MM.1S (cell line): ENCODE measurements around the gene DEPDC5.

ENCODE experiments used
- EZH2 ChIP-seq: fragments of 300-600 bp; sonication (generic); optimal IDR thresholded peaks from 2 replicates; pipeline ENCODE3; 2017; ENCODE audit warnings: low read depth, mild to moderate bottlenecking, antibody characterized with exemption, low read length, mixed read lengths
- TF ChIP-seq, protein P1 (sequence below): fragments of 300-600 bp; sonication (generic); IDR thresholded peaks from 2 replicates; pipeline ENCODE4 v1.5.1; 2016; ENCODE audit warnings: antibody characterized with exemption, low read length, mixed read lengths

DNA sequence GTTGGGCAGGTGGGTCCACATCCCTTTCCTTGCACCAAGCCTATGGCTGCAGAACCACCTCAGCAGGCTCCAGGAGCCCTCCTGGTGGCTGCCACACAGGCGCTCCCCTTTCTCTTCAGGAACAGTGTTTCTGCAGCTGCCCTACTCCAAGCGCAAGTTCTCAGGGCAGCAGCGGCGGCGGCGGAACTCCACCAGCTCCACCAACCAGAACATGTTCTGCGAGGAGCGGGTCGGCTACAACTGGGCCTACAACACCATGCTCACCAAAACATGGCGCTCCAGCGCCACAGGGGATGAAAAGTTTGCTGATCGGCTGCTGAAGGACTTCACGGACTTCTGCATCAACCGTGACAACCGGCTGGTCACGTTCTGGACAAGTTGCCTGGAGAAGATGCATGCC is 152.3 kb downstream of the DEPDC5 start:
- TF ChIP-seq, protein P1, sequence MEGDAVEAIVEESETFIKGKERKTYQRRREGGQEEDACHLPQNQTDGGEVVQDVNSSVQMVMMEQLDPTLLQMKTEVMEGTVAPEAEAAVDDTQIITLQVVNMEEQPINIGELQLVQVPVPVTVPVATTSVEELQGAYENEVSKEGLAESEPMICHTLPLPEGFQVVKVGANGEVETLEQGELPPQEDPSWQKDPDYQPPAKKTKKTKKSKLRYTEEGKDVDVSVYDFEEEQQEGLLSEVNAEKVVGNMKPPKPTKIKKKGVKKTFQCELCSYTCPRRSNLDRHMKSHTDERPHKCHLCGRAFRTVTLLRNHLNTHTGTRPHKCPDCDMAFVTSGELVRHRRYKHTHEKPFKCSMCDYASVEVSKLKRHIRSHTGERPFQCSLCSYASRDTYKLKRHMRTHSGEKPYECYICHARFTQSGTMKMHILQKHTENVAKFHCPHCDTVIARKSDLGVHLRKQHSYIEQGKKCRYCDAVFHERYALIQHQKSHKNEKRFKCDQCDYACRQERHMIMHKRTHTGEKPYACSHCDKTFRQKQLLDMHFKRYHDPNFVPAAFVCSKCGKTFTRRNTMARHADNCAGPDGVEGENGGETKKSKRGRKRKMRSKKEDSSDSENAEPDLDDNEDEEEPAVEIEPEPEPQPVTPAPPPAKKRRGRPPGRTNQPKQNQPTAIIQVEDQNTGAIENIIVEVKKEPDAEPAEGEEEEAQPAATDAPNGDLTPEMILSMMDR: no peak
- no peak for TF ChIP-seq EZH2
